Measurements from ENCODE around the gene C11orf97. TPM values are rescaled to one million over a fixed set of nuclear protein-coding genes. Genes with fewer than 3 reads are reported as not detected.
A peak's percentile ranks its signal among the peaks of the same experiment; 100 is the strongest.

Gene C11orf97
- total RNA-seq, 1 donor from 2014 or later, result not detected

GRCh38 chr11:94518300-94518699 lies 6.0 kb downstream of the C11orf97 start:
- Mint-ChIP-seq H3K27ac (no peak overlapping the region), H3K27me3 (peaks cover 16% of the 10 kb centered on the region), H3K36me3 (no peaks in the 10 kb centered on the region), H3K9me3 (no peaks in the 10 kb centered on the region), H3K4me1 (ENCODE audit: unreplicated experiment) (no peaks in the 10 kb centered on the region), H3K4me3 (no peak overlapping the region)
- no peak for DNase-seq (ENCODE audit: extremely low spot score, unreplicated experiment)
- no peak for TF ChIP-seq CTCF (conservative IDR thresholded peaks at IDR 0.05)

GRCh38 chr11:94519478-94520084 lies 7.3 kb downstream of the C11orf97 start:
- Mint-ChIP-seq H3K4me3 (no peak overlapping the region), H3K27me3 (peaks cover 13% of the 10 kb centered on the region), H3K36me3 (no peaks in the 10 kb centered on the region), H3K9me3 (no peaks in the 10 kb centered on the region), H3K27ac (no peak overlapping the region), H3K4me1 (ENCODE audit: unreplicated experiment) (no peaks in the 10 kb centered on the region)
- TF ChIP-seq CTCF (conservative IDR thresholded peaks at IDR 0.05), result peak; percentile 85
- DNase-seq (ENCODE audit: extremely low spot score, unreplicated experiment), result no peak

GRCh38 chr11:94521684-94522083 lies 9.4 kb downstream of the C11orf97 start:
- H3K27ac Mint-ChIP-seq, result no peak overlapping the region
- TF ChIP-seq CTCF (conservative IDR thresholded peaks at IDR 0.05), result peak; percentile 59
- no peak overlapping the region for H3K4me3 Mint-ChIP-seq
- no peaks in the 10 kb centered on the region for H3K9me3 Mint-ChIP-seq
- no peaks in the 10 kb centered on the region for H3K27me3 Mint-ChIP-seq
- no peaks in the 10 kb centered on the region for H3K36me3 Mint-ChIP-seq
- no peak for DNase-seq (ENCODE audit: extremely low spot score, unreplicated experiment)
- H3K4me1 Mint-ChIP-seq (ENCODE audit: unreplicated experiment), result peaks cover 10% of the 10 kb centered on the region

- DNase-seq (ENCODE audit: extremely low spot score, unreplicated experiment), result no peak
- peak overlapping the region; percentile 68 for H3K27ac Mint-ChIP-seq
- H3K27me3 Mint-ChIP-seq, result no peaks in the 10 kb centered on the region
- H3K9me3 Mint-ChIP-seq, result no peaks in the 10 kb centered on the region
- peaks cover 17% of the 10 kb centered on the region for H3K4me1 Mint-ChIP-seq (ENCODE audit: unreplicated experiment)
- no peaks in the 10 kb centered on the region for H3K36me3 Mint-ChIP-seq
- TF ChIP-seq CTCF (conservative IDR thresholded peaks at IDR 0.05), result no peak
- peak overlapping the region; percentile 27 for H3K4me3 Mint-ChIP-seq
Measured at GRCh38 chr11:94524341-94524740, 12.1 kb downstream of the C11orf97 start.

- Mint-ChIP-seq H3K27me3 (no peaks in the 10 kb centered on the region), H3K27ac (peak overlapping the region; percentile 95), H3K4me3 (peak overlapping the region; percentile 66), H3K4me1 (ENCODE audit: unreplicated experiment) (peaks cover 17% of the 10 kb centered on the region), H3K36me3 (no peaks in the 10 kb centered on the region), H3K9me3 (no peaks in the 10 kb centered on the region)
- DNase-seq (ENCODE audit: extremely low spot score, unreplicated experiment), result no peak
- no peak for TF ChIP-seq CTCF (conservative IDR thresholded peaks at IDR 0.05)
Measured at GRCh38 chr11:94525546-94526324, 13.5 kb downstream of the C11orf97 start.
